ENCODE data around the gene SESN3.

DNA sequence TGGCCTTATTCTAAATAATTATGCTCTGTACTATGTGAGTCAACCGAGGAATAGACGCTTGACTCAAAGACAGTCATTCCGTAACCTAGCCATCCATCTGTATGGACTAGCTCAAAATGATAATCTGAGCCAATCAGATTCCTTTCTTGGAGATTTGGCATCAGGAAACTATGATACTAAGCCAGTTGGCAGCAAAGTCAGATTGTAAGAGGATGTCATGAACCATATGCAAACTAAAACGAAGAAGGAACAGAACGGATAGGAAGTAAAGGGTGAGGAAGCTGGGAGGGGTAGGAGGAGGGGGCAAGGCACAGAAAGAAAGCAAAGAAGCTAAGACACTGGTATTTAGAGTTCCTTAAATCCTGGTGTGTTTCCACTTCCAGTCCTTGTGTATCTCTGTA lies 10.7 kb upstream of the SESN3 start:
- TF ChIP-seq, protein P1, sequence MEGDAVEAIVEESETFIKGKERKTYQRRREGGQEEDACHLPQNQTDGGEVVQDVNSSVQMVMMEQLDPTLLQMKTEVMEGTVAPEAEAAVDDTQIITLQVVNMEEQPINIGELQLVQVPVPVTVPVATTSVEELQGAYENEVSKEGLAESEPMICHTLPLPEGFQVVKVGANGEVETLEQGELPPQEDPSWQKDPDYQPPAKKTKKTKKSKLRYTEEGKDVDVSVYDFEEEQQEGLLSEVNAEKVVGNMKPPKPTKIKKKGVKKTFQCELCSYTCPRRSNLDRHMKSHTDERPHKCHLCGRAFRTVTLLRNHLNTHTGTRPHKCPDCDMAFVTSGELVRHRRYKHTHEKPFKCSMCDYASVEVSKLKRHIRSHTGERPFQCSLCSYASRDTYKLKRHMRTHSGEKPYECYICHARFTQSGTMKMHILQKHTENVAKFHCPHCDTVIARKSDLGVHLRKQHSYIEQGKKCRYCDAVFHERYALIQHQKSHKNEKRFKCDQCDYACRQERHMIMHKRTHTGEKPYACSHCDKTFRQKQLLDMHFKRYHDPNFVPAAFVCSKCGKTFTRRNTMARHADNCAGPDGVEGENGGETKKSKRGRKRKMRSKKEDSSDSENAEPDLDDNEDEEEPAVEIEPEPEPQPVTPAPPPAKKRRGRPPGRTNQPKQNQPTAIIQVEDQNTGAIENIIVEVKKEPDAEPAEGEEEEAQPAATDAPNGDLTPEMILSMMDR (IDR thresholded peaks at IDR 0.05): no peak
- no peak for TF ChIP-seq POLR2A (IDR thresholded peaks at IDR 0.05)

Data from vagina (tissue), 2 donors.